Ishikawa (cell line): ENCODE measurements around the gene CHN2.

Experiments
- MAX ChIP-seq: IDR thresholded peaks from 2 replicates; pipeline ENCODE4 v1.6.1; 2012
- REST ChIP-seq: IDR thresholded peaks from 2 replicates; pipeline ENCODE4 v1.6.1; 2012; ENCODE audit warnings: low read depth, mild to moderate bottlenecking

DNA sequence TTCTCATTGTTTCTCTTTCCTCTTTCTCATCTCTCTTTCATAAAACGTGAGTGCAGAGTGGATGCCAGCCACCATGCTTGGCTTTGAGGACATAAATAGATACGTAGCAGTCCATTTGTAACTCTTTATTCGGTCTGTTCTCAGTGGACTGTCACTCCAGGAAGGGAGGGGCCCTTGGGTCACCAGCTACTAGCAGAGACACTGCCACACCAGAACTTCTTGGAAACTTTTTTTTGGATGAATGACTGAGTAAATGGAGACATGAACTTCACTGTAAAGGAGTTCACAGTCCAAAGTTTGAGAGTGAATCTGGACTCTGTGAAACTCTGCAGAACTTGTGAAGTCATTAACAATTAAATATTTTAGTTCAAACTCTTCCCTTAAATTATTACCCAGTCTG, 20.2 kb downstream of the CHN2 start:
- TF ChIP-seq REST (no peak), MAX (no peak)
